CD4-positive, alpha-beta T cell (primary cell): ENCODE measurements around the gene NCOA4. TPM values are rescaled to one million over a fixed set of nuclear protein-coding genes. Genes with fewer than 3 reads are reported as not detected.

Experiments
- ATAC-seq: fragments of 200-7000 bp; cut with Tn5 transposase; one replicate; pipeline ENCODE4 v1.10.0; 2022; ENCODE audit warnings: mild to moderate bottlenecking; ENCODE audit not compliant: poor library complexity
- CTCF ChIA-PET: fragments of 350-600 bp; sonication (Branson Sonifier 250); formaldehyde crosslinking; loops from one replicate; lab custom pipeline; 2021; ENCODE audit warnings: antibody characterized with exemption, inconsistent platforms; lab: Charles Lee
- POLR2A ChIA-PET: fragments of 350-600 bp; sonication (Branson Sonifier 250); formaldehyde crosslinking; loops from one replicate; lab custom pipeline; 2021; ENCODE audit warnings: antibody characterized with exemption, inconsistent platforms; lab: Charles Lee
- DNase-seq, 14 experiments: peaks; one replicate each; pipeline ENCODE4 v3.0.0-alpha.2; 2013 to 2020; ENCODE audit warnings: mixed read lengths in 2 of 14
- H3K27ac ChIP-seq, 2 donors: one replicate each; pipeline versions ENCODE4 v1.5.1 to v1.7.0; 2013; ENCODE audit warnings: low read length in 2 of 2, low read depth in 1 of 2, mild to moderate bottlenecking in 1 of 2
- H3K27me3 ChIP-seq, 2 experiments: 1 replicate in 1 of 2; 2 replicates in 1 of 2; pipeline versions ENCODE4 v1.6.1 to v1.7.0; 2013; ENCODE audit warnings: low read length in 2 of 2, control low read depth in 1 of 2, mild to moderate bottlenecking in 1 of 2, moderate library complexity in 1 of 2; ENCODE audit not compliant: insufficient read depth in 2 of 2, control insufficient read depth in 1 of 2
- H3K36me3 ChIP-seq: one replicate; pipeline ENCODE4 v1.6.1; 2013; ENCODE audit warnings: low read length, control low read depth; ENCODE audit not compliant: insufficient read depth
- H3K4me1 ChIP-seq: one replicate; pipeline ENCODE4 v1.6.1; 2013; ENCODE audit warnings: low read length, control low read depth; ENCODE audit not compliant: insufficient read depth
- H3K4me3 ChIP-seq: one replicate; pipeline ENCODE4 v1.5.1; 2013; ENCODE audit warnings: mild to moderate bottlenecking, low read length, moderate library complexity
- H3K9me3 ChIP-seq, 2 experiments: 1 replicate in 1 of 2; 2 replicates in 1 of 2; pipeline versions ENCODE4 v1.6.1 to v1.7.0; 2013; ENCODE audit warnings: low read length in 2 of 2, mild to moderate bottlenecking in 2 of 2, control low read depth in 1 of 2, moderate library complexity in 1 of 2; ENCODE audit not compliant: control insufficient read depth in 1 of 2, insufficient read depth in 1 of 2
- H3K27ac Mint-ChIP-seq: one replicate; pipeline ENCODE4 v1.8.0; 2020; ENCODE audit warnings: mixed read lengths
- H3K27me3 Mint-ChIP-seq: one replicate; pipeline ENCODE4 v1.8.0; 2021; ENCODE audit warnings: mixed read lengths
- H3K36me3 Mint-ChIP-seq: one replicate; pipeline ENCODE4 v1.8.0; 2021; ENCODE audit warnings: low read depth, mixed read lengths
- H3K4me1 Mint-ChIP-seq: one replicate; pipeline ENCODE4 v1.8.0; 2021; ENCODE audit warnings: low read depth, mixed read lengths
- H3K4me3 Mint-ChIP-seq: one replicate; pipeline ENCODE4 v1.8.0; 2020; ENCODE audit warnings: mild to moderate bottlenecking, mixed read lengths
- H3K9me3 Mint-ChIP-seq: one replicate; pipeline ENCODE4 v1.8.0; 2020; ENCODE audit warnings: mixed read lengths
- CTCF ChIP-seq: fragments of 200-600 bp; IDR thresholded peaks from one replicate; pipeline ENCODE4 v1.8.0; 2022; ENCODE audit warnings: antibody characterized with exemption, mild to moderate bottlenecking
- intact Hi-C, 2 experiments: fragments of 100-400 bp; cut with DNase I in 1 of 2; cut with micrococcal nuclease in 1 of 2; formaldehyde crosslinking; loops; one replicate each; pipeline versions ENCODE4 v1.15.1 to v1.9.0; 2023 to 2025; cut with DNase I, micrococcal nuclease
- total RNA-seq, 174 experiments: library from RNA in 2 of 174; stranded (reverse) in 2 of 174; gene quantifications; one replicate each; pipeline ENCODE4 v1.2.3 and lab custom pipeline; 2021 to 2026

NCOA4 gene
- total RNA-seq, 2 experiments from 2014 or later, result 41.0 to 42.9 TPM

- Histone ChIP-seq H3K4me3 (no peak overlapping the region), H3K27me3 (no peaks in the 10 kb centered on the region), H3K4me1 (peaks cover 14% of the 10 kb centered on the region), H3K27ac (no peak overlapping the region), H3K9me3 (peaks cover 0 to 3% of the 10 kb centered on the region in 2 experiments), H3K36me3 (no peaks in the 10 kb centered on the region)
- intact Hi-C loops, result no loop called here
- no peaks in the 10 kb centered on the region for H3K27me3 Mint-ChIP-seq
- no peak overlapping the region for H3K4me3 Mint-ChIP-seq
- no peak overlapping the region for H3K27ac Mint-ChIP-seq
- no peaks in the 10 kb centered on the region for H3K9me3 Mint-ChIP-seq
- TF ChIP-seq CTCF, result no peak
- H3K36me3 Mint-ChIP-seq, result no peaks in the 10 kb centered on the region
- CTCF ChIA-PET, result no interaction called here
- POLR2A ChIA-PET, result no interaction called here
- no peak for DNase-seq
- no peak for ATAC-seq
- H3K4me1 Mint-ChIP-seq, result peaks cover 33% of the 10 kb centered on the region
Observed at GRCh38 chr10:46074196-46074946, 43.9 kb upstream of the NCOA4 start.

- no peaks in the 10 kb centered on the region for H3K9me3 Mint-ChIP-seq
- no peak overlapping the region for H3K4me3 Mint-ChIP-seq
- Histone ChIP-seq H3K9me3 (peaks cover 0 to 3% of the 10 kb centered on the region in 2 experiments), H3K4me3 (no peak overlapping the region), H3K4me1 (peaks cover 14% of the 10 kb centered on the region), H3K36me3 (no peaks in the 10 kb centered on the region), H3K27ac (no peak overlapping the region), H3K27me3 (no peaks in the 10 kb centered on the region)
- H3K27ac Mint-ChIP-seq, result no peak overlapping the region
- CTCF ChIA-PET, result no interaction called here
- POLR2A ChIA-PET, result no interaction called here
- DNase-seq (no peak), ATAC-seq (no peak)
- intact Hi-C loops, result no loop called here
- no peak for TF ChIP-seq CTCF
- H3K27me3 Mint-ChIP-seq, result no peaks in the 10 kb centered on the region
- H3K4me1 Mint-ChIP-seq, result peaks cover 29% of the 10 kb centered on the region
- no peaks in the 10 kb centered on the region for H3K36me3 Mint-ChIP-seq
Observed at GRCh38 chr10:46073564-46073963, 43.1 kb upstream of the NCOA4 start.

DNA sequence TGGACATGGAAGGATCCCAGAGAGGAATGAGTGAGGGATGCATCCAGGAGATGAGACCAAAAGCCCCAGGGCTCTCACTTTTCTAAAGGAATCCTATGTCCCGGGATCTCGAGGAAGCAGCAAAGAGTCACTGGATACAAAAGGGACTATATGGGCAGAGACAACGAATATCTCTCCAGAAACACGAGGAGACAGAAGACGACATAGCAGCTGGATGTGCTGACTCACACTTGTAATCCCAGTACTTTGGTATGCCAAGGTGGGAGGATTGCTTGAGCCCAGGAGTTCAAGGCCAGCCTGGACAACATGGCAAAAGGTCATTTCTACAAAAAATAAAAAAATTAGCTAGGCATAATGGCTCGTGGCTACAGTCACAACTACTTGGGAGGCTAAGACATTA lies 40.3 kb upstream of the NCOA4 start:
- Mint-ChIP-seq H3K36me3 (no peaks in the 10 kb centered on the region), H3K4me3 (no peak overlapping the region), H3K4me1 (peaks cover 10% of the 10 kb centered on the region), H3K27ac (no peak overlapping the region), H3K27me3 (no peaks in the 10 kb centered on the region), H3K9me3 (no peaks in the 10 kb centered on the region)
- H3K27me3 ChIP-seq, result no peaks in the 10 kb centered on the region
- TF ChIP-seq CTCF, result no peak
- no peak for ATAC-seq
- peaks cover 0 to 3% of the 10 kb centered on the region in 2 experiments for H3K9me3 ChIP-seq
- no peak overlapping the region for H3K27ac ChIP-seq
- no peaks in the 10 kb centered on the region for H3K4me1 ChIP-seq
- H3K36me3 ChIP-seq, result no peaks in the 10 kb centered on the region
- intact Hi-C loops, result no loop called here
- no peak overlapping the region for H3K4me3 ChIP-seq
- CTCF ChIA-PET, result no interaction called here
- POLR2A ChIA-PET, result no interaction called here
- no peak for DNase-seq
